ENCODE data around the gene ASTN1. TPM values are rescaled to one million over a fixed set of nuclear protein-coding genes. Genes with fewer than 3 reads are reported as not detected.

ASTN1 gene
- total RNA-seq, 4 donors from 2014 or later = 0.93 to 2.9 (median 2.3) TPM

- Histone ChIP-seq H3K4me1 (no peaks in the 10 kb centered on the region), H3K4me3 (no peak overlapping the region), H3K27me3 (no peaks in the 10 kb centered on the region), H3K36me3 (no peaks in the 10 kb centered on the region), H3K27ac (no peak overlapping the region), H3K9me3 (no peaks in the 10 kb centered on the region)
- ATAC-seq = peak; percentile 74
- WGBS, 2 donors (ENCODE audit: low coverage in 1 of 2) = 20 to 24% methylated on average over 8 of the region's 9 CpGs
- TF ChIP-seq, protein P1, sequence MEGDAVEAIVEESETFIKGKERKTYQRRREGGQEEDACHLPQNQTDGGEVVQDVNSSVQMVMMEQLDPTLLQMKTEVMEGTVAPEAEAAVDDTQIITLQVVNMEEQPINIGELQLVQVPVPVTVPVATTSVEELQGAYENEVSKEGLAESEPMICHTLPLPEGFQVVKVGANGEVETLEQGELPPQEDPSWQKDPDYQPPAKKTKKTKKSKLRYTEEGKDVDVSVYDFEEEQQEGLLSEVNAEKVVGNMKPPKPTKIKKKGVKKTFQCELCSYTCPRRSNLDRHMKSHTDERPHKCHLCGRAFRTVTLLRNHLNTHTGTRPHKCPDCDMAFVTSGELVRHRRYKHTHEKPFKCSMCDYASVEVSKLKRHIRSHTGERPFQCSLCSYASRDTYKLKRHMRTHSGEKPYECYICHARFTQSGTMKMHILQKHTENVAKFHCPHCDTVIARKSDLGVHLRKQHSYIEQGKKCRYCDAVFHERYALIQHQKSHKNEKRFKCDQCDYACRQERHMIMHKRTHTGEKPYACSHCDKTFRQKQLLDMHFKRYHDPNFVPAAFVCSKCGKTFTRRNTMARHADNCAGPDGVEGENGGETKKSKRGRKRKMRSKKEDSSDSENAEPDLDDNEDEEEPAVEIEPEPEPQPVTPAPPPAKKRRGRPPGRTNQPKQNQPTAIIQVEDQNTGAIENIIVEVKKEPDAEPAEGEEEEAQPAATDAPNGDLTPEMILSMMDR (IDR thresholded peaks at IDR 0.05) = peak; percentile 68 to 79 (median 74)
- TF ChIP-seq EP300 (IDR thresholded peaks at IDR 0.05) = no peak
These were observed 283.4 kb downstream of the ASTN1 start for GRCh38 chr1:176880955-176881595.

DNA sequence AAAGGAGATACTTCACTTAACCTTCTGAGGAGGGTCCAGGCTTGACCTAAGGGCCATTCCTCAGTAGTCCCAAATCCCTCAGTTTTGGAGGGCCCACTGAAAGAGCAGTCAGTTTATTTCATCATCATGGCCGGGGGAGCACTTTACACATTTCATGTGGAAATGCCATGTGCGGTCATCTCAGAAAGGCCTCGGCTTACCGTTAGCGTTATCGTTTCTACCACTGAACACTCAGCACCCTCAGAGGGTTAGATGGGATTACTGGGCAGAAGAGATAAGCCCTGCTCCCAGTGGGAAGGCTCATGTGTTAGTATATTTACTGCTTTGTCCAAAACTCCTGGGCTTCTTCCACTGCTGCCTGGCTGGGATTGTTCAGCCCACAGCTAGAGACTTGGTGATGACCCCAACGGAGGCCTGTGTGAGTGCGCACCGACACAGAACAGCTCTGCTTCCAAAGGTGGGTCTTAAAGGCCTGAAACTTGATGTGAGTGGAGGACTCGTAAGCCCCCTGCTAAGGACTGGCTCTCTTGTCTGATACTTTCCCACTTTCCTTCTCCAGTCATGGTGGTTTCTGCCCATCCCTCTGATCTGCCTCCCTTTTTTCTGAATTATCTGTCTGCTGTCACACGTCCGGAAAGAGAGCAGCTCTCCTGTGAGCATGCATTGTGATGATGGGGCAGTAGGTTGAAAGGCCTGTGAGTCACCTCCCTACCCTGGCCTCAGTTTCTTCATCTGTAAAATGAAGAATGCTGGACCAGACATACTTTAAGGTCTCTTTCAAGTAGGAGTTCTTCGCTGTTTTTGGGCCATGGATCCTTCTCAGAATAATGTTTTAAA lies 284.5 kb downstream of the ASTN1 start:
- Histone ChIP-seq H3K4me3 (no peak overlapping the region), H3K4me1 (no peaks in the 10 kb centered on the region), H3K36me3 (no peaks in the 10 kb centered on the region), H3K9me3 (no peaks in the 10 kb centered on the region), H3K27ac (no peak overlapping the region), H3K27me3 (no peaks in the 10 kb centered on the region)
- no peak for TF ChIP-seq EP300 (IDR thresholded peaks at IDR 0.05)
- TF ChIP-seq, protein P1 (IDR thresholded peaks at IDR 0.05) = no peak
- TF ChIP-seq POLR2A (IDR thresholded peaks at IDR 0.05) = no peak
- no peak for TF ChIP-seq POLR2AphosphoS5 (IDR thresholded peaks at IDR 0.05)
- 67 to 89% methylated on average over 4 to 9 of the region's 13 CpGs for WGBS, 2 donors (ENCODE audit: low coverage in 1 of 2)
- ATAC-seq = no peak

DNA sequence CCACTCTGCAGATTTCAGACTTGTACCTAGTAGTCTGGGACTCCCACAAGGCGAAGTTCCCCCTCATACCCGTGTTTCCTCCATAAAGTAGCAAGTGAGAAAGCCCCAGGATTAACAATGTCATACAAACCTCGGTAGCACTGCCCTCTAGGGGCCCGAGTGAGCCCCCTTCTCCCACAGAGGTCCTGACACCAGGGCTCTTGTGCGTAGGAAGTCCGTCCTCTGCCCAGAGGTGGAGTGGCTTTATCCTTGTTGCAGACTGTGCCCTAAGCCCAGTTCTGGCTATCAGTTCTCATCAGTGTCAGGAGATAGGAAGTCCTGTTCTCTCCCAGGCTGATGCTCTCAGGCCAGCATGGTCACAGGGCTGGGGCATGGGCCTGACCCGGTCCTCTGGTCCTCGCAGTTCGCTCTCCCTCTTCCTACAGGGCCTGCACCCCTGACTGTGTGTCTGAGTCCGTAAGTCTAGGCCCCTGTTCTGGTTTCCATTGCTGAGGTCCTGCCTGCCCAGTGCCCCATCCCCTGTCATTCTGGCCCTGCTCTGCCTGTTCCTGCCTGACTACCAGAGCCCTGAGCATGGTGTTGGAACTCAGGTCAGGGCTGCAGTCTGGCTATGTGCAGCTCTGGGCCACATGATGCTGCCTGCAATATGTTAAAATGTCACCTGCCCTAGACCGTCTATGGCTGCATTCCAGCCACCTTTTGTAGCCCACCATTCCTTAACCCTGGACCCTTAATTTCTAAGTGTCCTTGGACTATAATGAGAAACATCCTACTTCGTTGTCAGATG lies 285.6 kb downstream of the ASTN1 start:
- no peak for ATAC-seq
- TF ChIP-seq EP300 (IDR thresholded peaks at IDR 0.05) (no peak), POLR2A (IDR thresholded peaks at IDR 0.05) (no peak), POLR2AphosphoS5 (IDR thresholded peaks at IDR 0.05) (no peak)
- TF ChIP-seq, protein P1 (IDR thresholded peaks at IDR 0.05) = no peak
- Histone ChIP-seq H3K27ac (no peak overlapping the region), H3K9me3 (no peaks in the 10 kb centered on the region), H3K4me3 (no peak overlapping the region), H3K36me3 (no peaks in the 10 kb centered on the region), H3K27me3 (no peaks in the 10 kb centered on the region), H3K4me1 (no peaks in the 10 kb centered on the region)
- 71 to 75% methylated on average over 3 to 10 of the region's 12 CpGs for WGBS, 2 donors (ENCODE audit: low coverage in 1 of 2)

GRCh38 chr1:176877557-176877956 lies 287.0 kb downstream of the ASTN1 start:
- Histone ChIP-seq H3K4me1 (no peaks in the 10 kb centered on the region), H3K36me3 (no peaks in the 10 kb centered on the region), H3K27me3 (no peaks in the 10 kb centered on the region), H3K9me3 (no peaks in the 10 kb centered on the region), H3K4me3 (no peak overlapping the region), H3K27ac (no peak overlapping the region)
- no peak for ATAC-seq
- TF ChIP-seq, protein P1 (IDR thresholded peaks at IDR 0.05) = no peak
- TF ChIP-seq POLR2AphosphoS5 (IDR thresholded peaks at IDR 0.05) (no peak), POLR2A (IDR thresholded peaks at IDR 0.05) (no peak), EP300 (IDR thresholded peaks at IDR 0.05) (no peak)
- WGBS, 2 donors (ENCODE audit: low coverage in 1 of 2) = 74% methylated on average over 3 of the region's 3 CpGs; no CpG with 5 or more reads in 1 of the 2 donors

Data from gastroesophageal sphincter (tissue), 4 donors.